HFFc6 (cell line): Measurements from ENCODE around the gene MAD1L1. TPM values are rescaled to one million over a fixed set of nuclear protein-coding genes. Genes with fewer than 3 reads are reported as not detected.

Experiments used
- DNase-seq: peaks from one replicate; pipeline ENCODE4 v3.0.0-alpha.2; 2018
- H3K27ac Mint-ChIP-seq: 2 replicates; pipeline ENCODE4 v1.8.0; 2020; ENCODE audit warnings: mild to moderate bottlenecking, mixed read lengths
- H3K27me3 Mint-ChIP-seq: 2 replicates; pipeline ENCODE4 v1.8.0; 2021; ENCODE audit warnings: mild to moderate bottlenecking, moderate library complexity, mixed read lengths; ENCODE audit not compliant: insufficient read depth
- H3K36me3 Mint-ChIP-seq: 2 replicates; pipeline ENCODE4 v1.8.0; 2021; ENCODE audit warnings: low read depth, mixed read lengths
- H3K4me1 Mint-ChIP-seq: 2 replicates; pipeline ENCODE4 v1.8.0; 2020; ENCODE audit warnings: low read depth, mixed read lengths
- H3K4me3 Mint-ChIP-seq: 2 replicates; pipeline ENCODE4 v1.8.0; 2020; ENCODE audit warnings: mild to moderate bottlenecking, moderate library complexity, mixed read lengths
- H3K9me3 Mint-ChIP-seq: 2 replicates; pipeline ENCODE4 v1.8.0; 2020; ENCODE audit warnings: mild to moderate bottlenecking, mixed read lengths
- total RNA-seq, 6 experiments: library from RNA; stranded (reverse); fragmentation: NEBNext Ultra II Directional; extraction: Animal tissue kit (Norgen Biotek cat#: 25700); gene quantifications; 2 replicates in 1 of 6; 3 replicates in 5 of 6; pipeline ENCODE4 v1.2.3, GENCODE V29; 2021
- TF ChIP-seq, protein P1 (sequence below): fragments of 200-600 bp; sonication (generic); IDR thresholded peaks from 2 replicates; pipeline ENCODE4 v1.5.0; 2021; ENCODE audit warnings: antibody characterized with exemption, mild to moderate bottlenecking

MAD1L1 gene
- total RNA-seq, 6 experiments from 2014 or later: 34.6 to 44.8 (median 40.2) TPM

DNA sequence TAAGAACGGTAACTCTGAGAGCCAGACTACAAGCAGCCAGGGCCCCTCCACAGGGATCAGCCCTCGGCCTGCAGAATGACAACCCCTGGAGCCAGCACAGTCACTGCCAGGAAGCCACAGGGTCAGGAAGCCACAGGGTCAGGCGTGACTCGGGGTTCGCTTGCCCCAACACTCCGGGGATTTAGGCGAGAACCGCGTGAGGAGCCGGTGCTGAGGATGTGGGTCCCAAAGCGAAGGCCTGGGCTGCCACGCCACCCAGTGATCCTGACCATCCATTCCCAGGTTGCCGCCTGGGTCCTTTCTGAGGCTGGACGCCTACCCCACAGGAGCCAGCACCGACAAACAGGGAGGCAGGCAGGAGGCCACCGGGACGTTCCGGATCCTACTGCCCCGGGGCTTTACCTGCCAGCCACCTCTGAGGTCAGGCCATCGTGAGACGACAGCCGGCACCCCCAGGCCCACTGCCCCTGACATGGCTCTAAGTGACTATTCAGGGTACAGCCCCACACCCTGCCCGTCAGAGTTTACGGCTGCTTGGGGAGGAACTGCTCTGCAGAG, 334.0 kb downstream of the MAD1L1 start:
- no peak for DNase-seq
- TF ChIP-seq, protein P1, sequence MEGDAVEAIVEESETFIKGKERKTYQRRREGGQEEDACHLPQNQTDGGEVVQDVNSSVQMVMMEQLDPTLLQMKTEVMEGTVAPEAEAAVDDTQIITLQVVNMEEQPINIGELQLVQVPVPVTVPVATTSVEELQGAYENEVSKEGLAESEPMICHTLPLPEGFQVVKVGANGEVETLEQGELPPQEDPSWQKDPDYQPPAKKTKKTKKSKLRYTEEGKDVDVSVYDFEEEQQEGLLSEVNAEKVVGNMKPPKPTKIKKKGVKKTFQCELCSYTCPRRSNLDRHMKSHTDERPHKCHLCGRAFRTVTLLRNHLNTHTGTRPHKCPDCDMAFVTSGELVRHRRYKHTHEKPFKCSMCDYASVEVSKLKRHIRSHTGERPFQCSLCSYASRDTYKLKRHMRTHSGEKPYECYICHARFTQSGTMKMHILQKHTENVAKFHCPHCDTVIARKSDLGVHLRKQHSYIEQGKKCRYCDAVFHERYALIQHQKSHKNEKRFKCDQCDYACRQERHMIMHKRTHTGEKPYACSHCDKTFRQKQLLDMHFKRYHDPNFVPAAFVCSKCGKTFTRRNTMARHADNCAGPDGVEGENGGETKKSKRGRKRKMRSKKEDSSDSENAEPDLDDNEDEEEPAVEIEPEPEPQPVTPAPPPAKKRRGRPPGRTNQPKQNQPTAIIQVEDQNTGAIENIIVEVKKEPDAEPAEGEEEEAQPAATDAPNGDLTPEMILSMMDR: no peak
- Mint-ChIP-seq H3K27ac (peak overlapping the region; percentile 93), H3K4me3 (no peak overlapping the region), H3K4me1 (peaks cover 15% of the 10 kb centered on the region), H3K9me3 (no peaks in the 10 kb centered on the region), H3K27me3 (no peaks in the 10 kb centered on the region; the same call in 1 of the 2 replicates), H3K36me3 (peaks cover 4% of the 10 kb centered on the region; the same call in 1 of the 2 replicates)

DNA sequence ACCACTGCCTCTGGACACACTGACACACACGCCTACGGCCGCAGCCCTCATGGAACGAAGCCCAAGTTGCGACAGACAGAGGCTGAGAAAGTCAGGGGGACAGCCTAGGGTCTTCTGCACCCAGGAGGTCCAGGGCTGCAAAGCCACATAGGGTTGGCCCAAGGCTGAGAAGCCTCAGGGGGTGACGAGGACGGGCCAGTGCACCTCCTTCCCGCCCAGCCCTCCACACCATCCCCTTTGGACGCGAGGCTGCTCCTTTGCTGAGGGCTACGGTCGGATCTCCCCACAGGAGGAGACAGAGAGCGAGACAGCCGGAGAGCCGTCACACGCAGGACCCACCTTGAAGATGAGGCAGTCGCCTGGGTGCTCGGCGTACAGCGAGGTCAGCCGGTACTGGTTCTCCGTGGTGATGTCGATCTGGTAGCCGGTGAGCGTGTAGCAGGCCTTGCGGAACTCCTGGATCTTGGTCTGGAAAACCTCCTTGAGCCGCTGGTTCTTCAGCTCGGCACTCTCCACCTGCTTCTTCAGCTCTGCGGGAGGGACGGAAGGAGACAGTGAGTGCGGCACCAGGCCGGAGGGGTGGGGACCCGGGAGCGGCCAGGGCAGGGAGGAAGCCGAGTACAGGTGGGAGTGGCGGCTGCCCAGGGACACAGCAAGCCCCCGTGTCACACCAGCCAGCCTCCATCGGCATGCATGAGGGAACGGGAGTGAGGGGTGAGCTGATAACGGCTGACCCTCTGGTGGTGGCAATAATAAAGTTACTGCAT, 334.7 kb downstream of the MAD1L1 start:
- DNase-seq: no peak
- Mint-ChIP-seq H3K27me3 (no peaks in the 10 kb centered on the region; the same call in 1 of the 2 replicates), H3K36me3 (peaks cover 4% of the 10 kb centered on the region; the same call in 1 of the 2 replicates), H3K4me3 (no peak overlapping the region), H3K9me3 (no peaks in the 10 kb centered on the region), H3K4me1 (peaks cover 15% of the 10 kb centered on the region), H3K27ac (no peak overlapping the region)
- TF ChIP-seq, protein P1: no peak

DNA sequence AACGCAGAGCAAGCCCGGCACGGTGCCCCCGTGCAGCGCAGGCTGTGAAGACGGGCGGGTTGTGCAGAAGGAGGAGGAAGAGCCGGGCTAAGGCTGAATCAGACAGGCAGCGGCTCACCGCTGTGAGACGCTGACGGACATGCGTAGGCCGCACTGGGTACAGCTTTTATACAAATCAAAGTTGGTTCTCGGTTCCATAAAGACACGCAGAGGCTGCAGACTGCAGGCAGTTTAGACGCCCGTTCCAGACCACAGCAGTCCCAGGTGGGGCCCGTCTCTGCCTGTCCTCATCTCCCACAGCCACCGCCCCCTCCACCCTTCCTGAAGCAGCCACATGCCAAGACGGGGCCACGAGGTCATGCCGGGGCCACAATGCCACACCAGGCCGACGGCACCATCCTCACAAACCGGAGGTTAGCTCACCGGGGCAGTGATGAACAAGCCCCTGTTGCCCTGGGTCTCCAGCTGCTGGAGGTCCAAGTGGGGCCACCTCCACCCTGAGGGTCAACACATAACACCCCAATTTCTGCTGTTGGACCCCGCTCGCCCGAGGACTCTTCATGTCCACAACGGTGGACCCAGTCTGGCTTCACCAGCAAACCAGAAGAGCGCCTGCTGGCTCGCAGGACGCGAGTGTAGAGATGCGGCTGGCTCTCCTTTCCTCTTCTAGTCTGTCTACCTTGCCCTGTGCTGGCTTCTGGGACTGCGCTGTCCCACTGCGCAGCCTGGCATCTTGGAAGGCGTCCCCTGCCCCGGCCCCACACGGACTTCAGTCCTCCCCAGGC, 335.5 kb downstream of the MAD1L1 start:
- Mint-ChIP-seq H3K27me3 (no peaks in the 10 kb centered on the region; the same call in 1 of the 2 replicates), H3K27ac (no peak overlapping the region), H3K4me3 (no peak overlapping the region), H3K36me3 (peaks cover 4% of the 10 kb centered on the region; the same call in 1 of the 2 replicates), H3K4me1 (peaks cover 15% of the 10 kb centered on the region), H3K9me3 (no peaks in the 10 kb centered on the region)
- no peak for DNase-seq
- TF ChIP-seq, protein P1: no peak

DNA sequence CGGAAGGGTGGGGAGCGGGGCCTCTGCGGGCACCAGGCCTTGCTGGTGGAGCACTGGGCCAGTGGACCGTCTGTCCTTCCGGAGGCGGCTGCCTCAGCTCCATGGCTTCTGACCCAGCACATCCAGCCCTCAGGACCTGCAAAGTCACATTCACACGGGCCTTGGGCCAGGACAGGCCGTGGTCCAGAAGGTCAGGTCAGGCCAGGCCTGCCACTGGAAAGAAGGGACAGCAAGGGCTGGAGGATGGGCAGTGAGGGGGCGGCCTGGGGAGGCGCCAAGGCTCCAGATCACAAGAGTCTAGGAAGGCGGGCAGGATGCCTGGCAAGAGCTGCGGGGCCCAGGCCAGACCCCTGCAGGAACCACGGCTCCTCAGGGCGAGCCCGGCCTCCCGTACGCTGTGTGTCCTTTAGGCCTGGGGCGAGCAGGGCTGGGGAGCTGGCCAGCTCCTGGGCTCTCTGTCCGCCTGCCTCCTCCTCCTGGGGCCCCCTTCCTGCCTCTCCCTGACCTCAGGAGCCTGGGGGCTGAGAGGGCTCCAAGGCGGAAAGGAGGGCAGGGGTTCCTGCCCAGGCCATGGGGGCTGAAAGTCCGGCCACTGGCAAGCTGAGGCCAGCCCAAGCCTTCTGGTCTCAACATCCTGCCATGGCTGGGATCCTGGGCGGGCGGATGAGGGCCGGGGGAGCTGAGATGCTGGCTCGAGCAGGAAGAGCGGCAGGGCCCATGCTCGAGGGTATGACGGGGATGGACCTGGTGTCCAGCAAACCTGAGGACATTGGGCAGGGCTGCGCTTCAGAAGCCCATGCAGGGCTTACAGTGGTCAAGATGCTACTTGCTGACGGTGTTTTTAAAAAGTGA, 336.9 kb downstream of the MAD1L1 start:
- Mint-ChIP-seq H3K9me3 (no peaks in the 10 kb centered on the region), H3K4me3 (no peak overlapping the region), H3K36me3 (peaks cover 4% of the 10 kb centered on the region; the same call in 1 of the 2 replicates), H3K27me3 (no peaks in the 10 kb centered on the region), H3K4me1 (peaks cover 15% of the 10 kb centered on the region), H3K27ac (no peak overlapping the region)
- DNase-seq: no peak
- TF ChIP-seq, protein P1: no peak
